ENCODE results near the gene KIFAP3.
"Not testable (repeated sequence)": the region's sequence is repeated elsewhere in the genome, so short reads cannot be mapped to it uniquely, and the experiment has no call there.

KIFAP3 gene

DNA sequence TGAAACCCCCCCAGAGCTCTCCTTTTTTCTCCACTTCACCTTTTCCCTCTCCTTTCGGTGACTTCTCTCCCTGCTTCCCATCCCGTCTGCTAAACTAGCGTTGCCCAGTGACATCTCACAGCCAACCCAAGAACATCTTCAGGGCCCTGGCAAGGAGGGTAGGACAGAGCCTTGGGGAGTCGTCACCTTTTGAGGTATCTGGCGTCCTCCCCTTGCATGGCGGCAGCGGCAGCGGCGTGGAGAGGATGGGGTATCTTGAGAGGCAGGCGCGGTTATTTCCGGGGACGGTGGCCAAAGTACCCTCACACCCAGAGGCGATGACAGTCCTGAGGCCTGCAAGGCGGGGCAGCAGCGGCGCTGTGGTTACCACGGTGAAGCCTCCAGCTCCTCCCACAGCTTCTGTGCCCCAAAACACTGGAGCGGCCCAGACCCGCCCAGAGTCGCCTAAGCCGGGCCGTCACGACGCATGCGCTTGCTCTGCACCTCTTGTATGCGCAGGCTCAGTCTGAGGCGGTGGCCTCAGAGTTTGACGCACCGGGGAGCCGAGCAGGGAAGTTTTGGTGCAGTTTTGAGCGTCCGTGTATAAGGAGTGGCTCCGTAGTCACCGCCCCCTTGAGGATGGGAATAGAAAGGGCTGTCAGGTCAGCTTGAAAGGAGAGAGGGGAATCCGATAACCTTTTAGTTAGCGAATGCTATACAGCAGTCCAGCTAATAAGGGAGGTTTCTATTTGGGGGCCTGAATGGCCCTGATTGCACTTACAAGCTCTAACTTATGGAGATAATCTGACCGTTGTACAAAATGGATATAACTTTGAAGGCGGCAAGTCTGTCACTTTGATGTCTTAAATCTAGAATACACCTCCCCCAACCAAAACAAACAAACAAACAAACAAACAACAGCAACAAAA lies at the start of gene KIFAP3:
Gene KIFAP3, minus strand, starts transcription at position 446 of the 908 bp plus-strand sequence. Its CDS starts 228 bp downstream, at position 218.
- DNase-seq, result peak; percentile 82 to 93

DNA sequence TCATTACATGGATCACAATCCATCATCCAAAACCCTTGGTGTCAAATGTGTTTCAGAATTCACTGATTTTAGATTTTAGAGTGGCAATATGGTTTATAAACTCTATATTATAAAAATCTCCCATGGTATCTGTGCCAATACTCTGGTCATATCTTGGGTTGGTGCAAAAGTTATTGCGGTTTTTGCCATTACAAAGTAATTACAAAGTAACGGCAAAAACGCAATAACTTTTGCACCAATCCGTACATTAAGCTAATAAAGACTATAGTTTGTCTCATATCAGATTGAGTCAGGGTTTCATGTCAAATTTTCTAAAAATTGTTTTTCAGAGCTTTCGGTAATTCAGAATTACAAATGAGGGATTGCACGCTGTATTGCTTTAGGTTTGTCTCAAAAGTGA lies 47.9 kb upstream of the KIFAP3 start:
- no peak for DNase-seq

DNA sequence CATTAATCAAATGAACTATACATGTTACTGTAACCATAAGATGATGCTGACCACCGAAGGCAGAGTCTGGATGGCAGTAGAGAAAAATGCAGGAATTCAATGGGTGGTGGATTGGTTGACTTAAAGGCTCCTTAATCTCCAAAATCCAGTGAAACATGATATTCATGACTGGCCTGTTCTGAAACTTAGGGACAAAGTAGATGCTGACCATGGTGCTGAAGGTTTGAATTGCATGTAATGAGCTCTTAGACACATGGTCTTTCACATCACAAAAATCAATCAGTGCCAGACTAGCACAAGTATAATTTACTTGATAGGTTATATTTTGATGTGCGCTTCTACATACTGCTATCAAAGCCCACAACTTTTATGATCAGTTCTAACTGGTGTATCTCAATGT lies 40.4 kb upstream of the KIFAP3 start:
- no peak for DNase-seq

DNA sequence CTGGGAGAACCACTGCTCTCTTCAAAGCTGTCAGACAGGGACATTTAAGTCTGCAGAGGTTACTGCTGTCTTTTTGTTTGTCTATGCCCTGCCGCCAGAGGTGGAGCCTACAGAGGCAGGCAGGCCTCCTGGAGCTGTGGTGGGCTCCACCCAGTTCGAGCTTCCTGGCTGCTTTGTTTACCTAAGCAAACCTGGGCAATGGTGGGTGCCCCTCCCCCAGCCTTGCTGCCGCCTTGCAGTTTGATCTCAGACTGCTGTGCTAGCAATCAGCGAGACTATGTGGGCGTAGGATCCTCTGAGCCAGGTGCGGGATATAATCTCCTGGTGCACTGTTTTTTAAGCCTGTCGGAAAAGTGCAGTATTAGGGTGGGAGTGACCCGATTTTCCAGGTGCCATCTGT lies 38.6 kb upstream of the KIFAP3 start:
- DNase-seq, result not testable (repeated sequence)

DNA sequence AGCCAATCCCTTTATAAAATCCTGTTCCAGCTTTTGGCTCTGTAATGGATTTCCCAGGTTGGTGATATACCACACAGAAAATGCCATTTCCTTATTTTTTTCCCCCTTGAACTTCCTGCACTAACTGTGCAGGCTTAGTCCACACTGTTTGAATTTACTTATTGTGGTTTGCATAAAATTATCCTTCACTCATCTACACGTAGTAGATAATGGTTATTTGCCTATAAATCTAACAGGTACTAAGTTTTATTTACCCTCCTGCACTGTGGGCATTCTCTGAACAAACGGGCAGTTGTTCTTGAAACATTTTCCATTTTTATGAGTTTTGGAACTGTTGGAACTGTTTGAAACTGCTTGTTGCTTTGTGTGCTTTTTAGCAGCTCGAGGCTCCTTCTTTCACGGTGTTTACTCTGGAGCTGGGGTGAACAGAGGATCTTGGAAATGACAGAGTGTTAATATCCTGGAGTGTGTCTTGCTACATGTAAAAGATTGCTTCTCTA lies 23.0 kb upstream of the KIFAP3 start:
- DNase-seq, result no peak

DNA sequence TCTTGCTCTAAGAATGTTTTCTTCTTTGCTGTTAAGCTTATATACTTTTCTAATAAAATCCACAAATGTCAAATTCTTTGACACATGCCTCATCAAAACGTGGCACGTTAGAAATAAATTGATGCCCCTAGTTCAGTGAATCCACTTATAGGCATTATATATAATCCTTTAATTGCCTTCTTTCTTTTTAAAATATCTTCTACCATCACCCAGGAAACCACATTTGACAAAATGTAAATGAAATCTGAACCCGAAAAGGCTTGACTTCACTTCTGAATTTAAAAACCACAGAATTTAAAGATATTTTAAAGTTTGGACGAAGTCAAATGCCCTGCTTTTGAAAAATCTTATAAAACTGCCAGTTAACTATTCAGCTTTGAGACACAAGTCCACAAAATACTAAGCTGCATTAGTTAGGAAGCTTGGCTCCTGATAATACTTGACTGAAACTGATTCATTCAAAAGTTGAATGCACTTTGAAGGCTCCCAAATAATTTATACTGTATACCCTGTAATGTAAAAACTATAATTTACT lies 22.4 kb upstream of the KIFAP3 start:
- DNase-seq, result no peak

DNA sequence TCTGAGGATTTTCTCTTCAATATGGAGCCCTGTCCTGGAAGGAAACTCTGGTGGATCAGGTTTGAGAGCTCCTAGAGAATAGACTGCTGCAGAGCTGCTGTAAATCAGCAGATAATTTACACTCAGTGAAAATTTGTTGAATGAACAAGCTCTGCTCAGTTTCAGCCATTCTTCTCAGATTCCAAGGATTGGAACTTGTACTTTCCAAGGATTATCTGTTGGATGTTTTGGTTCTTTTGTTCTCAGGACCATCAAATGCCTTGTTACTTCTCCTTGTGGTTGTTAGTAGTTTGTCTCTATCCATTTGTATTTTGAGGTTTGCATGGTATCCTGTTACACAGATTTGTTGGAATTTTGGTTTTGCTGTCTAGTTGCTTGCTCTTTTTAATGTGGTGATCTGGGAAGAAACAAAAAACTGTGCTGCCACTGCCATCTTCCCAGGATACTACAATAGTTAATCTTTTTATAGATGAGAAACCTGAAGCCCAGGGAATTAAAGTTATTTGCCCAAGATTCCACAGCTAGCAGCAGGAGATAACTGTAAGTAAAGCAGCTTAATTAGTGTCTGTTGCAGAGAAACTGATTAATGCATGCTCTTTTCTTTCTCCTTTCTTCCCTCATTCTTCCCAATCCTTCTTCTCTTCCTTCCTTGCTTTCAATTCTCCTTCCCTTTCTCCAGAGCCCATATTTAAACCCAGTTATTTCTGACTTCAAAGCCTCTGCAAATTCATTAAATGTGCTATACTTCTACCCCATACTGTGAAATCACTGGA lies 21.7 kb upstream of the KIFAP3 start:
- no peak for DNase-seq

DNA sequence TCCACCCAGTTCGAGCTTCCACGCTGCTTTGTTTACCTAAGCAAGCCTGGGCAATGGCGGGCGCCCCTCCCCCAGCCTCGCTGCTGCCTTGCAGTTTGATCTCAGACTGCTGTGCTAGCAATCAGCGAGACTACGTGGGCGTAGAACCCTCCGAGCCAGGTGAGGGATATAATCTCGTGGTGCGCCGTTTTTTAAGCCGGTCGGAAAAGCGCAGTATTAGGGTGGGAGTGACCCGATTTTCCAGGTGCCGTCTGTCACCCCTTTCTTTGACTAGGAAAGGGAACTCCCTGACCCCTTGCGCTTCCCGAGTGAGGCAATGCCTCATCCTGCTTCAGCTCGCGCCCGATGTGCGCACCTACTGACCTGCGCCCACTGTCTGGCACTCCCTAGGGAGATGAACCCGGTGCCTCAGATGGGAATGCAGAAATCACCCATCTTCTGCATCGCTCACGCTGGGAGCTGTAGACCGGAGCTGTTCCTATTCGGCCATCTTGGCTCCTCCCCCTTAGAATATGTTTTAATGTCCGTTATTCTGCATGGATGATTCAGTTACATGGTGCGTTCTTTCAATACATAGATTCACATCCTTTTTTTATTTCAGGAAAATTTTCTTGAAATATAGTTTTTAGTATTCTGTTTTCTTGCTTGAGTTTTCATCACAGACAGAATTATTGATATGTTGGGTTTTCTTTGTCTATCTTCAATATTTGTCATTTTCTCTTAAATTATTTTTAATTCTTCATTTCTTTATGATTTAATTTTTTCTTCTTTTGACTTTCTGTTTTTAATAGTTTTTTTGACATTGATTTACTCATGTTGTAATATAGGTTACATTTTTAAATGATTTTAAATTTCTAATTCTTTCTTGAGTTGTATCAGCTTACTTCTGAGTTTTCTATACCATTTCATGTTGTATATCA lies 20.5 kb upstream of the KIFAP3 start:
- not testable (repeated sequence) for DNase-seq

DNA sequence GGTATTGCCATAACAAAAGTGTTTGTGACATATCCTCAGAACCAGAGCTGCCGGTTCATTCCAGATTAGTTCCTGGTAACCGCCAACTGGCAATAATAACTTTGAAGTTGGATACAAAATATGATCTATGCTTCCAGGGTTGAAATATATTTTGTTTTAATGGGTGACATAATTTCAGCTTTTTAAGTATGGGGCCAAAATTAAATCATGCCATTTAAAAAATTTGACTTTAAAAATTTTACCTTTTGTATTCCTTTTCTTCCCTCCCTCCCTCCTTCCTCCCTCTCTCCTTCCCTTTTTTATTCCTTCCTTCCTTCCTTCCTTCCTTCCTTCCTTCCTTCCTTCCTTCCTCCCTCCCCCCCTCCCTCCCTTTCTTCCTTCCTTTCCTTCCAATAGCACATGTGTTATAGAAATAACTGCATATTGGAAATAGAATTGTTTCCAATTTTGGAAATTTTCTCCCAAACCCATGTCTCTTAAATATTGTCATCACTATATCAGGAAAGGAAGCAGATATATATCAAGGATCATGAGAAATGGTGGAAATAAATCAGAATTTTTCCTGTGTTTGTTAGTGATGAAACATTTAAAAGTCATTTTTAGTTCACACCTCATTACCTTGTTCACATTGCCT lies 12.0 kb upstream of the KIFAP3 start:
- DNase-seq, result no peak

DNA sequence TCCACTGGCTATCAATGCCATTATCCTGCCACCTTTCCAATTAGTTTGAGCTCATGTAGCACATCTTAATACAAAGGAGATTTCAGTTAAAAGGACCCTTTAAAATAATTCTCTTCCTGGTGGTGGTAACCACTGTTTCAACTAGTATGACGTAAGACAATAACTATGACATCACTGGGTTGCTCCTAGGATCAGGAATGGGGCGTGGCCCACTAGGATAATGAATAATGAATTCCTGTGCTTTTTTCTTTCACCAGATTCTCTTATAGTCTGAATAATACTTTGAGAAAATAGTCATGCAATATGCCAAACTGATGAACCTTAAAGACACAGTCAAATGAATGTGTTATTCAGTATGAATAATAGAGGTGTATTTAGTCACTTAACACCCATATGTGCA lies 10.6 kb upstream of the KIFAP3 start:
- no peak for DNase-seq

DNA sequence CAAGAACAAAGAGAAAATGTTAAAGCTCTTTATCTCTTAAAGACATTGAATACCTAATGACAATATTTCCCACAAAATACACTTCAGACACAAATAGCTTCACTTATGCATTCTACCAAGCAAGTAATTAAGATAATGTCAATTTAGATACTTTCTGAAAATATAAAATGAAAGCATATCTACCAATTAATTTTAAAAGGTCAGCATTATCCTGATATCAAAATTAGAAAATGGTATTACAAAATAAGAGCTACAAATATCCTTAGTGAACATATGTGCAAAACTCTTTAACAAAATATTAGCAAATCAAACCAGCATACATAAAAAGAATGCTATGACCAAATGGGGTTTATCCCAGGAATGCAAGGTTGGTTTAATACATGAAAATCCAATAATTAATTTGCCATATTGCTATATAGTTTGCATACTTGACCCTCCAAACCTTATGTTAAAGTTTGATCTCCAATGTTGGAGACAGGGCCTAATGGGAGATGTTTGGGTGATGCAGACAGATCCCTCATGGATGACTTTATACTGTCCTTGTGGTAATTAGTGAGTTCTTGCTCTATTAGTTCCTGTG lies 4.2 kb upstream of the KIFAP3 start:
- no peak for DNase-seq

DNA sequence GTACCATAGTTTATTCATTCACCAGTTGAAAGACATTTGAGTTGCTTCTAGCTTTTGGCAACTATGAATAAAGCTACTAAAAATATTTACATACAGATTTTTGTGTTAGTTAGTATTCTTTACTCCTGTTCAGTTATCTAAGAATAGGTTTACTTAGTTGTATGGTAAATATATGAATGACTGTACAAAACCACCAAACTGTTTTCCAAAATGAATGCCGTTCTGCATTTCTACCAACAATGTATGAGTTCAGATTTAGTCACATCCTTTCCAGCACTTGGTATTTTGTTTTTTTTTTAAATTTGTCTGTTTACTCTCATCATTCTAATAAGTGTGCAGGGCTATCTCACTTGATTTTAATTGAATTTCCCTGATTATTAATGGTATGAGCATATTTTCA lies 3.4 kb upstream of the KIFAP3 start:
- no peak for DNase-seq

DNA sequence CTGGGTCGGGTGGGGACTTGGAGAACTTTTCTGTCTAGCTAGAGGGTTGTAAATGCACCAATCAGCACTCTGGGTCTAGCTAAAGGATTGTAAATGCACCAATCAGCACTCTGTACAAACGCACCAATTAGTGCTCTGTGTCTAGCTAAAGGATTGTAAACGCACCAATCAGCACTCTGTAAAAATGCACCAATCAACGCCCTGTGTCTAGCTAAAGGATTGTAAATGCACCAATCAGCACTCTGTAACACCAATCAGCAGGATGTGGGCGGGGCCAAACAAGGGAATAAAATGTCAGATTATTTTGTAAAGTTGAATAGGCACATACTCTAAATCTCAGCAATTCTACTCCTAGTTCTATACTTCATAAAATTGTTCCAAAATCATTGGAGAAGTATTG lies 2.5 kb upstream of the KIFAP3 start:
- DNase-seq, result not testable (repeated sequence)

DNA sequence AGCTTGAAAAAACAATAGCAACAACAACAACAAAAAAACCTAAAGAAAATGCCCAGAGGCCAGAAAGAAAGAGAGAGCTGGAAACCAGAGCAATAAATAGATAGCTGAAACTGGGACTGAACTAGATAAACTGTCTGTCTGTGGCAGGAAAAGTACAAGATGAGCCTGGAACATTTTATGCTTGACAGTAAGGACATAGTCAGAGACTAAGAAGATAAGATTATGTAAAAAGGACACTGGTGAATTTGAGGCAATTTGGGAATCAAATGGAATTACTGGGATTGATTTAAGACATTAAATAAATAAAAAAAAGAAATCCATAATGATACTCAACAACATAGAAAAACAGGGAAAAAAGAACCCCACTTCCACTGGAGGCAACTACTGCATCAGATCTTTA lies 1.7 kb upstream of the KIFAP3 start:
- DNase-seq, result no peak

DNA sequence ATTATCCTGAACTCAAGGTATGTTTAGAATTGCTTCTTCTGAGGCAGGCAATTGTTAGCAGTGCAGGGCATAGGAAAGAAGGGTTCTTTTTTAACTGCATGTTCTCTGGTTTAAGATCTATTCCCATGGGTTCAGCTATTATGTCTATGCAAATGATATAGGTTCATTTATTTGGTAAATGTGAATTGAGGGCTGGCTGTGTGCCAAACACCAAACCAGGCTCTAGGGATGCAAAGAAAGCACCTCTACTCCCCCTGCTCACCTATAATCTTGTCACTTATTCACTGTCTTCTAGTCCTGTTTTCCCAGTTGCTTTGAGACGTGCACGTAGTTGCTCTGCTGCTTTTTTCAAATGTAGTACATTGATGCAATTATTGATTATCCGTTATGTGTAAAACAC lies 691 bp upstream of the KIFAP3 start:
- no peak for DNase-seq

DNA sequence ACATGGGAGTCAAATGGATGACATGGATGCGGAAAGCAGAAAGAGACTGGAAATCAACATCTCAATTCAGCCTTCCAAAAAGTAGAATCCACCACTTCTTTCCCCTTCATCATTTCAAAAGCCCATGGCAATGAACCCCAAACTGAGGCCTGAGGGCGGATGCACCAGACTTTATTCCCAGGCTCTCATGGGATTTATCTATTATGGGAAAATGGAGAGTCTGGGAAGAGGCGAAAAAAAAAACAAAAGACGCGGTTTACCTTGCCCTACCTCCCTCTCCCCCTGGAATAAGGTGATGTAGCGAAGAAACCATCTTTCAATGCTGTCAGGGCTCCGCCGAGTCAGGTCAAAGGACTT lies 624 bp downstream of the KIFAP3 start:
- no peak for DNase-seq

DNA sequence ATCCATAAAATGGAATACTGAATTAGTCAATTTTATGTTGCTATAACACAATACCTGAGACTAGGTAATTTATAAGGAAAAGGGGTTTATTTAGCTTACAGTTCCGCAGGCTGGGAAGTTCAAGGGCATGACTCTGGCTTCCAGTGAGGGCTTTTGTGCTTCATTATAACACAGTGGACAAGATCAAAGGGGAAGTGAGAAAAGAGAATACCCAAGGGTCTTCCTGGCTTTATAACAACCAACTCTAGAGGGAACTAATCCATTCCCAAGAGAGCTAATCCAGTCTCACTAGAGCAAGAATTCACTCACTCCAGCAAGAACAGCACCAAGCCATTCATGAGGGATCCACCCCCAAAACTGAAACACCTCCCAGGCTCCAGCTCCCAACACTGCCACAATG lies 3.1 kb downstream of the KIFAP3 start:
- DNase-seq, result no peak

DNA sequence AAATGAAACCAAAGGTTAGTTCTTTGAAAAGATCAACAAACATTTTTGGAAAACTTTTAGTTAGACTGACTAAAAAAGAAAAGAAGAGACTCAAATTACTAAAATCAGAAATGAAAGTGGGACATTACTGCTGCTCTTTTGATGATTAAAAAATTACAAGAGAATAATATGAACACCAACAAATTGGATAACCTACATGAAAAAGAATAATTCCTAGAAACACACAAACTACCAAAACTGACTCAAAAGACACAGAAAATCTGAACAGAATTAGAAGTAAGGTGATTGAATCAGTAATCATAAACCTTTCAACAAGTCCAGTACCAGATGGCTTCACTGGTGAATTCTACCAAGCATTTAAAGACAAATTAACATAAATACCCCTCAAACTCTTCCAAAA lies 5.6 kb downstream of the KIFAP3 start:
- DNase-seq, result no peak

DNA sequence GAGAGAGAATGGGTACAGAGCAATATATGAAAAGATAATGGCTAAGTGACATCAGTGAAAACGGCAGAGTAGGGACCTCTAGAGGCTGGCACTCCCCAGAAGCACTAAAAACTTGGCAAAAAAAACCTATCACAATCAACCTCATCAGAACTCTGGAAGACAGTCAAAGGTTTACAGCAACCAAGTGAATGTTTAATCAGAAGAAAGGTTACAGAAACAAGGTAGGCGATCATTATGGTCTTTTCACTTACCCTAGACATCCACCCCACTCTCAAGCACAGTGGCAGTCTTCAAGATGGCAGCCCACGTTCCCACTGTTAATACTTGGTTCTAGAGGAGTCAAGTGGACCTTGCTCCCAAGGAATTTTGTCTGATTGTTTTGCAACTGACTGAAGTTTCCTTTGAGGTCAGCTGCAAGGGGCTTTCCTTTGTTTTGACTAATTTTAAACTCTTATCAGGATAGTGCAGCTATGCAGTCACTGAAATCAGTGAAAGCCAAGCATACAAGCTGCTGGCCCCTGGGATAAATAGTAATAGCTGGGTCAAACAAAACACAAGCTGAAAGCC lies 7.2 kb downstream of the KIFAP3 start:
- no peak for DNase-seq

DNA sequence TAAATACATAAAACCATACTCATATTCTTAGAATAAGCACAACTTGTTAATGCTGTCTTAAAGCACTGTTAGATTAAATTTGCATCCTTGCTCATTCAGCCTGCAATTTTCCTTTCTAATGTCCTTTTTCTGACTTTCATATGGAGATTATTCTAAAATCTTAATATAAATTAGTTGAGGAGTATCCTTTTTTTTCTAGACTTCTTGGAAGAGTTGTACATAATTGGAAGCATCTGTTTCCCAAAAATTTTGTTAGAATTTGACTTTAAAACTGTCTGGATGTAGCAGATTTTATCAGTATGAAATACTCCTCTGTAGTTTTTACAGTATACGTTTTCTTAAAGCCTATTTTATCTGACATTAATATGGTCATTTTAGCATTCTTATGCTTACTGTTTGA lies 9.7 kb downstream of the KIFAP3 start:
- DNase-seq, result no peak

DNA sequence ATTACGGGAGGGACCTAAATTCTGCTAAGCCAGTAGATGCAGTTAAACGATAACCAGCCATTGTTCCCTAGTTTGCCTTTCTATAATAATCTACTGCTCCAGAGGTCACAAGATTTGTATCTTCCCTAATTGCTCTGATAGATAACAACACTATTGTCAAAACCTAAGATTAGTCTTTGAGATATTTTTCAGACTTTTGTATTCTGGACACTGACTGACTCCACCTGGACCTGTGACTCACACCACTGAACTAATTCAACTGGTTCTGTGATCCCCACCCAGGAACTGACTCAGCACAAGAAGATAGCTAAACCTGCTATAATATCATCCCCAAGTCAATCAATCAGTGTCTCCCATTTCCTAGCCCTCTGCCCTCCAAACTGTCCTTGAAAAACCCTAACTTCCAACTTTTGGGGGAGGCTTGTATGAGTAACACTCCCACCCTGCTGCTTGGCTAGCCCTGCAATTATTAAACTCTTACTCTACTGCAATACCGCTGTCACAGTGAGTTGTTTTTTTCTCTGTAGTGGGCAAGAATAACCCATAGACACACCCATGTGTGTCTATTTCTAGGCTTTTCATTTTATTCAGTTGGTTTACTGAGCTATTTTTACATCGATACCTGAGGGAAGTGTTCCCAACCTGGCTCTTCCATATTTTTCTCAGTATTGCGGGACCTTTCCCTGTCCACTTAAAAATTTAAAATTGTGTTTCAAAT lies 11.2 kb downstream of the KIFAP3 start:
- peak in 1 of 2 experiments; percentile 3 for DNase-seq
